OCI-M2 (cell line): Measurements from ENCODE around the gene BRD2.

Experiments used
- DNase-seq: peaks from one replicate; lab custom pipeline; 2025; ENCODE audit not compliant: unreplicated experiment; lab: John Stamatoyannopoulos, UW

BRD2 gene

DNA sequence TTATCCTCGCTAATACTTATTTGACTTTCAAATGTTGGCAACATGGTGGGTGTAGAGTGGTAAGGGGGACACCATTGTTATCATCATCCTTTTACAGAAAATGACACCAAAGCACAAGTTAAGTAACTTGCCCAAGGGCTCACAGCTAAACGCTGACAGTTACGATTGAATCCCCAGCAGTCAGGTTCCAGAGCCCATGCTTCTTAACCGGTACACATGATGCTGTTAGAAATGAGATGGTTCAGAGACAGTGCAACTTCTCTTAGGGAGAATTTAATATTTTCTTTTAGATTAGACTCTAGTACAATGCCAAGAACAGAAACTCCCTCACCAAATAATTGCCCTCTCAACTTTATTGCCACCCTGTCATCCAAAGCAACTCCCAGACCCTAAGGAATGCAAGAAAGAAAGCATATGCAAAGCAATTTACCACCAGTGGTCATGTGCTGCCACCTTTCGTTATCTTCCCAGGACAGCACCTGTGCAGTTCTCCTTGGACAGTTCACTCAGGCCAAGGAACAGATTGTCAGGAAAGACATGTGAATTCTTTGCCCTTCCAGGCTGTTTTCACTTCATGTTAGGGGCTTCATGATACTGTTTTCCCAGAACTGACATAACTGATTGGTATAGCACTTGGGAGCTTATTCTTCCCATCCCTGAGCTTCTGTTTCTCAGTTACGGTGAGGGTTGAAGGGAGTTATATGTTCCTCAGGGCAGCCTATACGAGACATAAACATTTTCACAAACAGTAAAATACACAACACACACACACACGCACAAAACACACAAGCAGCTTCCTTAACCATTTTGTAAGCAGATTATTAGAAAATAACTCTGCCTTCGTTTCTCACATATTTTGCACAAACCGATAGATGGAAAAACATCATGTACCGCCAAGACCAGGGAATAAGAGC lies 20.6 kb upstream of the BRD2 start:
- DNase-seq, result no peak

DNA sequence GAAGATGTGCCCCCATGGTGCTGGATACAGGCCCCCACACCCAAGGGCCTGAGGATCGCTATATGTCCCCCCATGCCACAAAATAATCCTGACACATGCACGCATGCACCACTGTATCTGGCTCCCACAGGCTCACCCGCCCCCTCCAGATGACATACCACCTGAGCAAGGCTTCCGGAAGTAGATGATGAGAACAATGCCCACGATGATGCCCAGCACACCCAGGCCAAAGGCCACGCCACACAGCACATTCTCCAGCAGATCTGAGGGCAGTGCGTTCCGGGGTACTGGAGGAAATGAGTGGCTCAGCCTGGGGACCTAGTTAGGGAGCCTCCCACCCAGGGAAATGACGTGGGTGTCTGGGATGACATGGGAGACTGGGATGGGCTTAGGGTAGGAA lies 19.3 kb upstream of the BRD2 start:
- DNase-seq, result no peak

DNA sequence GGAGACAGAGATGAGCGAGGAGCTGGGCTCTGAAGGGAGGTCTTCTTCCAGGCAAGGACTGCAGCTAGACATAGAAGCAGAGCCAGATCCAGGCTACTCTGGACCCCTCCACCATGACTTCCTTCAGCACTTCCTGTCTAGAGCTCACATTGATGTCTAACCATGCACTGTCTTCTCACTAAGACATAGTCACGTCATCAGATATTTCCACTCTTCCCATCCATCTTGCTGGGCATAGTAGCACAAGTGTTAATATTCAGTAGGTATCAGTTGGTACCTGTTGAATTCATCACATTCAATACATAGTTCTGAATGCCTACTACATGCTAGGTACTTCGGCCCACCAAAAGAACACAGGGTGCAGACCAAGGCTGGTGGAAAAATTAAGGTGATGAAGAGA lies 18.4 kb upstream of the BRD2 start:
- DNase-seq, result no peak

DNA sequence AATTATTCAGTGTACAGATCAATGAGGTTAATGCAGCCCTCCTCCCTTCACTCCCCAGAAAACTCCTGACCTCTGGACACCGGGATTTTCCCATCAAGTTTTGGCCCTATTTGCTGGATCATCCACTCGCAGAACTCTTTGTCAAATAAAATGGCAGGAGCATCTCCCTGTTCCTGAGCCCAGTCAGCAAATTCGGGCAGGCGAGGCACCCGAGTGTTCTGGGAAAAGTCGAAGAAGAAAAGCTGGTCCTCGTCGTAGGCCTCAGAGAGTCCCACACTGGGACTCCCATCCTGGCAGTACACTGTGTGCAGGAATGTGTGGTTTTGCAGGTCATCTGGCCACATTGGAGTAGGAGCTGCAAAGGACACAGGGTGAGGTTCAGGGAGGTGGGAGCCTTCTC lies 17.9 kb upstream of the BRD2 start:
- no peak for DNase-seq

DNA sequence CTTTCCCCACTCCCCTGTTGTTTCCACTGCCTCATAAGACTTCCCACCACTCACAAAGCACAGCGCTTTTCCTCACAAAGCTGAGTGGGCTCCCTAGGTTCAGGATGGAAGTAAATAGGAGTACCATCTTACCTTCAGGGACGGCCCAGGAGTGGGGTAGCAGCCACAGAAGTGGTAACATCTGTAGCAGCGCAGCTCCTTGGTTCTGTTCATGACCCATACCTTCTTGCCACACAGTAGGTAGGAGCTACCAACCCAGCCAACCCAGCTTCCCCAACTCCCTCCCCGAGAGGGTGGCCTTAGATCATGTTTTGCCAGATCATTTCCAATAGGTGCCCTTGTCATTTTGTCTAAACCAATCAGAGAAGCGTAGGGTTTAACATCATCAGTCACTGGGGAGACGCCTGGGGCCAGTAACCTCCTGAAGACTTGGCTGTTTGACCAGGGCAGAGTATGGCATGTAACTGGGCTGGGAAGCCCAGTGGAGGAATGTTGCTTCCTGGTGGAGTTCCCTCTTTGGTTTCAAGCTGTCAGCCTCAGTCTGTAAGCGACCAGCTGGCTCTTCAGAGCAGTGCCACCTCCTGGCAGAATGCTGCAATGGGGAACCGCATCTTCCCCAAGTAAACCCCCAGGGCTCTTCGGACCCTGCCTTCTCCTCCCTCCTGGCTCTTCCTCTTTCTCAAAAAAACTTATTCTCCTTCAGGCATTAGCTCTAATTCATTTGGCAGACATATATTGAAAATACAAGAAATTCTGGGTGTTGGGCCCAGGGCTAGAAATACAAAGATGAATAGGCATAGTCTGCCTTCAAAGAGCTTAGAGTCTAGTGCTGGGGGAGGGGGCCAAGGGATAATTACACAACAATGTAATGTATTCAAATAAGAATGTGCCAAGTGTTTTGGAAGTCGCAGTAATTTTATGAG lies 15.3 kb upstream of the BRD2 start, which contains the start of gene HLA-DMA:
HLA-DMA (minus strand) TSS at position 281 of the 923 bp plus-strand sequence; CDS start at position 220, 61 bp downstream.
- DNase-seq, result no peak

DNA sequence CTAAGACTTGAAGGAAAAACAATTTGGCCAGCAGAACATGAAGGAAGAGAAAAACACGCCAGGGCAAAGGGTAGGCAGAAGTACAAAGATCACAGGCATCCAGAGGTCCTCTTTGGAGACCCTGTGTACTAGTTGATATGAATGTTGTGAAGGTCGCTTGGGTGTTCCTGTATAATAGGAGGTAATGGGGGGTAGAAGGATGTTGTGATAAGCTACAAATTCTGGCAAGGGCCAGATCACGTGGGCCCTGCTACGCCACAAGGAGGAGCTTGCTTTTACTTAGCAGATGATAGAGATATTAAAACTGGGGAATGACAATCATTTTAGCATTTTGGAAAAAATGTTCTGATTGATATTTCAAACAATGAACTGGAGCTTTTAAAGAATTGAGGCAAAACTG lies 14.6 kb upstream of the BRD2 start:
- DNase-seq, result no peak

DNA sequence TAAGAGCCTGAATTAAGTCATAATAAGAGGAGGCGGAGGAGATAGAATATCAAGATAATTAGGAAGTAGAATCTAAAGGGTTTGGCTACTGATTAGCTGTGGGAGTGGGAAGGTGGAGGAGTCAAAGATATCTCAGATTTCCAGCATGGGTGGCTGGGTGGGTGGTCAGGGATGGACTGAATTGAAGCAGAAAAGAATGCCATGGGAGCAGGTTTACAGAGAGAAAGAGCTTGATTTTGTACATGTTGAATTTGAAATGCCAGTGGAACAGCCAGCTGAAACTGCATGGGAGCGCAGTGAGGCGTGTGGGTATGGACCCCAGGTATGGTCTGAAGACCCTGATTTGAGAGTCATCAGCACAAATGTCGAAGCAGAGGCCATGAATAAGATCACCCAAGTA lies 14.1 kb upstream of the BRD2 start:
- no peak for DNase-seq

DNA sequence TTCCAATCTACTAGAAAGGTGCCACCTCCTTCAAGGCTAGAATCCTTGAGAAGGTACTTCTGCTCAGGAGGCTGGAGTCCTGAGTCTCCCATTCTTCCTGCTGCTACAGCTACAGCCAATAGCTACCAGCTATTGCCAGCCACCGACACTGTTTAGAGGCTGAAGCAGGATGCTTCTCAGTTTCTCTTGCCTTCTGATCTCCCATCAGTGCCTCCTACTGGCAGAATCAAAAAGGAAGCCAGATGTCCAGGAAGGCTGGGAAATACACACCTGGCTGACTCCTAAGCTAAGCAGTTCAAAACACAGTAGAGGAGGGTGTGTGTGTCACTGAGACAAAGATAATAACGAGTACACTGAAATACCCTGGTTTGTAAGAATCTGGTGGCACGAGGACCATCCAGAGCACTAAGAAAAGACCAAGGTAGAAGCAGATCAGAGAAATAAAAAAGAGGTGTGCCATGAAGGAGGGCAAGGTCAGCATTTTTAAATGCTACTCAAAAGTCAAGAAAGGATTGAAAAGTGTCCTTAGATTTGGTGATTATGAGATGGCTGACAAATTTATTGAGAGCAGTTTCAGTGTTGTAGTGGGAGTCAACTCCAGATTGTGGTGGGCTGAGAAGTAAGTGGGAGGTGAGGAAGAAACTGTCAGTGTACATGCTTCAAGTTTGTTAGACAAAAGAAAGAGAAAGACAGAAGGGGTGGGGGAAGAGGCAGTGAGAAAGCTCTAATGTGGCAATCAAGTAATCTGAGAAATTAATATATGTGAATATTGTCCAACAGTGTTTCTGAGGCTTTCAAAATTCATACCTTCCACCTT lies 13.2 kb upstream of the BRD2 start:
- DNase-seq, result no peak

DNA sequence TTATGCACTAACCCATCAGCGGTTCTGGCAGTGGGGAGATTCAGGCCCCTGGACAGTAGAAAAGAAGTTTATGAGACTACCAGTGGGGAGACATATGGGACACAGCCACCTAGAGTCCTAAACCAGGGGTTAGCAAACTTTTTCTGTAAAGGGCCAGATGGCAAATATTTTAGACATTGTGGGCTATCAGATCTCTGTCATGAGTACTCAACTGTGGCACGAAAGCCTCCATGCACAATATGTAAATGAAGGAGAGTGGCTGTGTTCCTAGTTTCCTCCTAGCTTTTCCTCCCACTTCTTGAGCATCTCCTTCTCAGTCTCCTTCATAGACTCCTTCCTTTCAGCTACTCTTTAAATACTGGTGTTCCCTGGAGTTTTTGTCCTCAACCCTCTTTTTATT lies 12.2 kb upstream of the BRD2 start:
- DNase-seq, result no peak

DNA sequence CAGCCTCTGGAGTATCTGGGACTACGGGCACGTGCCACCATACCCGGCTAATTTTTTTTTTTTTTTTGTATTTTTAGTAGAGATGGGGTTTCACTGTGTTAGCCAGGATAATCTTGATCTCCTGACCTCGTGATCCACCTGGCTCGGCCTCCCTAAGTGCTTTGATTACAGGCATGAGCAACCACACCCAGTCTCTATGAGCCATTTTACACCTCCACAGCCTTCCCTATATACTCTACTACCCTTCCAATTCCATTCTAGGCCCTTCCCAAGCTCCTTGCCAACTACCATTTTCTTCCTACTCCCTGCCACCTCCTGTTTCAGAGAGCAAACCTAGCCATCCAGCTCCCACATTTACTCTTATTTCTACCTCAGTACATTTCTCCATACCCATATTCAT lies 7.8 kb upstream of the BRD2 start:
- DNase-seq, result no peak

DNA sequence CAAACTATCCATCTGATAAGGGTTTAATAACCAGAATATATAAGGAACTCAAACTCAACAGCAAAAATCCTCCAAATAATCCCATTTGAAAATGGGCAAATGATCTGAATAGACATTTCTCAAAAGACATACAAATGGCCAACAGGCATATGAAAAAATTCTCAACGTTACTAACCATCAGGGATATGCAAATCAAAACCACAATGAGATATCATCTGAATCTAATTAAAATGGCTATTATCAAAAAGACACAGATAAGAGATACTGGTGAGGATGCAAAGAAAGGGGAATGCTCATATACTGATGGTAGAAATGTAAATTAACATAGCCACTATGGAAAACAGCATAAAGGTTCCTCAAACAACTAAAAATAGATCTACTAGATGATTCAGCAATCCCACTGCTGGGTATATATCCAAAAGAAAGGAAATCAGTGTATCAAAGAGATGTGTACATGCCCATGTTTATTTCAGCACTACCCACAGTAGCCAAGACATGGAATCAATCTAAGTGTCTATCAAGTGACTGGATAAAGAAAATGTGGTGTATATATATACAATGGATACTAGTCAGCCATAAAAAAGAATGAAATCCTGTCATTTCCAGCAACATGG lies 6.1 kb upstream of the BRD2 start:
- DNase-seq, result no peak

DNA sequence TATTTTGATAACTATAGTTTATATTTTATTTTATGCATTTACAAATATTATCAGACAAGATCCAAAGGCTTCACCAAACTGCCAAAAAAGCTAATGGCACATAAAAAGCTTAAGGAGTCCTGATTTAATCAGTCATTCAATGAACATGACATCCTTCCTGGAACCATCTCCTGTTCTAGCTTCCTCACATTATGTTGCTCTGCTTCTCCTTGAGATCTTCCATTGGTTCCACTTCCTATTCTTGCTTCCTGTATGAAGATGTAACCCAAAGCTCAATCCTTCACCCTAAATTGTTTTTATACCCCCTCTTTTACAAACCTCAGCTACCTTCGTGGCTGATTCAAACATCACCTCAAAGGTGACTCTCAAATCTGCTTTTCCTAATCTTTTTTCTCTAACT lies 4.5 kb upstream of the BRD2 start:
- no peak for DNase-seq

DNA sequence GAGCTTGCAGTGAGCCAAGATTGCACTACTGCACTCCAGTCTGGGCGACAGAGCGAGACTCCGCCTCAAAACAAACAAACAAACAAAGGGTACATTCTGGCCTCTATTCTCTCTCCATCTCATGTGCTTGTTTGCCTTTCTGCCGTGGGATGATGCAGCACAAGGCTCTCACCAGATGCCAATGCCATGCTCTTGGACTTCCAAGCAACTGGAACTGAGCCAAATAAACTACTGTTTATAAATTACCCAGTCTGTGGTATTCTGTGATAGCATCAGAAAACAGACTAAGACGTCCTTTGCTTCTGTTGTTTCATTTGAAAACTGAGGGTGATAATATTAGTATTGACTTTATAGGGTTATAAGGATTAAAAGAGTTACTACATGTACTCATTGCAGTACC lies 3.6 kb upstream of the BRD2 start:
- DNase-seq, result no peak

DNA sequence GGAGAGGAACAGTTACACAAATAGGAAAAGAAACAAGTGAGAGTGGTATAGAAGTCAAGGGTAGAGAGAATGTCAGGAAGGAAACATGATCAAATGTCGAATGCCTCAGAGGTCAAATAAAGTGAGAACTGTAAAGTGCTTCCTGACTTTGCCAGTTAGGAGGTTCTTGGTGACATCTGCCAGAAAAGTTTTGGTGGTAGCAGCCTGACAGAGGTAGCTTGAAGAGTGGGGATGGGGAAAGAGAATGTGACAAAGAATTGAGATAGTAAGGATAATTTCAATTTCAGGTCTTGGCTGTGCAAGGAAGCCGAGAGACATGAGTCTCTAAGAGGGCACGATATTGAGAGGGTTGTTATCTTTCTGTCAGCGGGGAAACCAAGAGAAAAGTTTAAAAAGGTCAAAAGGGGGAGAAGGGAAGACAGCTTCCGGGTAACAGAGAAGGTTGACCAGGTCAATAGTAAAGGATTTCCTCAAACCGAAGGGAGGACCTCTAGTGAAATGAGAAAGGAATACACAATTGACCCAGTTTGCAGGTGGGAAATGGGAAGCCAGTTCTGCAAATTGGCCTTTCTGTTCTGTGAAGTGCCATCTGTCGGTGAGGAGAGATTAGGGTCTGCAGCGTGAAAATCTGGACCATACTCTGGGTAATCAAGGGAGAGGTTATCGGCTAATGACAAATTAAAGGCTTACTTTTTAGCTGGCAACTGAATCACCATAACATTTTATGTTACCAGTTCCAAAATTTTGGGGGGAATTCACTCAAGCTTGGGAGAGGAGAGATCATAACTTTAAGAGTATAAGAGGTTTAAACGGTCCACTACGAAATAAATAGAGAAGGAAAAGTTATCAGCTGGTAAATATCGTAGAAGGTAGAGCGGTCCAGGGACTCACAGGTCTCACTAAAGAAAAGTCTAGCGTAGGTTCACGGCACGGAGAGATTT lies 973 bp upstream of the BRD2 start:
- no peak for DNase-seq

DNA sequence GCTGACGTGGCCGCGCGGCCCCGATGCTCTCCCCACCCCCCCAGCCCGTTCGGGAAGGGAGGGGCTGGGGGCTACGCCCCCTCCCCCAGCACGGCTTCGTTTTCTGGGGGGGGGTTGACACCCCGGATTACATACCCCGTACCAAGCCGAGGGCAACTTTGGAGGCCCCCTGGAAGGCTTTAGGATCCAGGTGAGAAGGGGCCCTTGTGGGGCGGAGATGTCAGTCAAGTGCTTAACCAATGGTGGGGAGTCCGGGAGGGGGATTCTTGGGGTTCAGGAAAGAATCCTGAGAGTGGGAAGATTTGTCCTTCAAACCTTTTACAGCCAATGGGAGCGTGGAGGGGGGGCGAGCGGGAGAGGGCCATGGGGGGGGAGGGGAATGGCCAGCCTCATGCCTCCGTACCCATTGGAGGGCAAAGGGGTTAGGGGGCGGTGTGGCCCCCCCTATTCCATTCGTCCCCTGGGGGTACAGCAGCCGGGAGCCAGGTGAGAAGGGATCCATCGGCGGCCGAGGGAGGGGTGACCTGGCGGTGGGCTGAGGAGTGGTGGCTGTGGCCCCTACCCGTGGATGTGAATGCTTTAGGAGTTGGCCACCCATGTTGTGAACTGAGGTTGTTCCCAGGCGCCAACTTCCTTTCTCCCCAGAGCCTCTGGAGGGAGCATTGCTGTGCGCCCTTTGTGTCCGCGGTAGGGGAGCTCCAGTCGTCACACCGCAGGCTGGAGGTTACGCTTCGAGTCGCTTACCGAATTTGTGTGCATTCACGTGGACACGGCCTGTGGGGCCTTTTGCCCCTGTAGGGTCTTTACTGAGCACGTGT lies 682 bp downstream of the BRD2 start:
- DNase-seq, result no peak

DNA sequence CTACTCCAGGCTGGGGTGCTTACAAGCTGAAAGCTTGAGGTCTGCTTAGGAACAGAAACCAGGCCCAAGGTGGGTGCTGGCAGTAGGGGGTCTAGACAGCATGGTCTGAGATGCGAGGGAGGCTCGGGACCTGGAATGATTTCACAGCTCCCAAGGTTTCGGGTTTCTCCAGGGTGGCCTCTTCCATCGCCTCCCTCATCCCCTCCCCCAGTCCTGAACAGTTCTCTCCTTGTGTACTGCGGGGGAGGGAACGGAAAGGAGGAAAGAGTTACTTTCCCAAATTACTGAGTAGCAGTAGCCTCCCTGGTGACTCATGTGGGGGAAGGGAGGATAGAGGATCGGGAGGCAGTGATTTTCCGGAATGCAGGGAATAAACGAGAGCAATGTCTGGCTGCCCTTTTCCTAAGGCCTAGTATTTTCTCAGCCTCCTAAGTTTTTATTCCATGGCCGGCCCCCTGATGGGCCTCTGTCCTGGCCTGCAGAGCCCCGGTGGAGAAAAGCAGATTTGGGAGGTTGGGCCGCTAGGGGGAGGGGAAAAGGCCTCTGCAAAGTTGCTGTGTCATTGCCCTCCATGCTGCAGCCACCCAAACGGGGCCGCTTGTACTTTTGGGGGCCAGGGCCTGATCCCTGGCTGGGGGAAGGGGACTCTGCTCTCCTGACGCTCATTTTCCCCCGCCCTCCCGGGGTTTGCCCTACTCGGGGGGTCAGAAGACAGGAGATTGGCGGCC lies 1.5 kb downstream of the BRD2 start:
- peak; percentile 72 for DNase-seq

DNA sequence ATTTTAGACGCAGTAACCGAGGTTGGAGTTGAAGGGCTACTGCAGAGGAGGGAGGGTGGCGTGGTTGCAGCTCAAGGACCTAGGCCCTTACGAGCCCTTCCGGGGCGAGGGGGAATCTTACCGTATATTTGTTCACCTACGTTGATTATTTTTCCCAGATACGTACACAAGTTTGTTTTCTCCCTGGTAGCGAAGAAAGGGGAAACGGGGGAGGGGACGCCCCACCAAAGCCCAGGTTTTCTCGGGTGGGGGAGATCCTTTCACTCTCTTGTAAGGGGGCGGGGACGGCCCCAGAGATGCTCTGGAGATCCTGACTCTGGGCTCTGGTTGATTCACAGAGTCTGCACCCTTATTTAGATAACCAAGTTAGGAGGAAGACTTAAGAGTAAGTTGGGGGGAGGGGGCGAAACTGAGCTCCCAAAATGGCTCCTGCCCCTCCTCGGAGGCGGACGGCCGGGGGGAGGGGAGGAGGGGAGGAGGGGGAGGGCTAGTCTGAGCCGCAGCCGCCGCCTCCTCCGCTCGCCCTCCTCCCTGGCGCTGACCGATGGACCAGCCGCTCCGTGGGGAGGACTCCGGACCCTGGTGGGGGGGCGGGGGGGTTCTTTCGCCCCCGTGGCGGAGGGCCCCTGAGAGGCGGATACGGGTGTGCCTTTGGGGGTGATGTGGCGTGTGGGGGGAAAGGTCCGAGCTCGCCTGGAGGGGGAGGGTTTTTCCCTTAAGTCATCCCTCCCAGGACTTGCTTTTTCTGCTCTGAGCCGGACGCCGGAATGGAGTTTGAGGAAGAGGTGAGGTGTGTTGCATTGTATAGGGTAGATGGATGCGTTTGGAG lies 2.2 kb downstream of the BRD2 start:
- DNase-seq, result peak; percentile 64
